ENCODE results near the gene GPM6B.

Gene GPM6B, protein sequence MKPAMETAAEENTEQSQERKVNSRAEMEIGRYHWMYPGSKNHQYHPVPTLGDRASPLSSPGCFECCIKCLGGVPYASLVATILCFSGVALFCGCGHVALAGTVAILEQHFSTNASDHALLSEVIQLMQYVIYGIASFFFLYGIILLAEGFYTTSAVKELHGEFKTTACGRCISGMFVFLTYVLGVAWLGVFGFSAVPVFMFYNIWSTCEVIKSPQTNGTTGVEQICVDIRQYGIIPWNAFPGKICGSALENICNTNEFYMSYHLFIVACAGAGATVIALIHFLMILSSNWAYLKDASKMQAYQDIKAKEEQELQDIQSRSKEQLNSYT

DNA sequence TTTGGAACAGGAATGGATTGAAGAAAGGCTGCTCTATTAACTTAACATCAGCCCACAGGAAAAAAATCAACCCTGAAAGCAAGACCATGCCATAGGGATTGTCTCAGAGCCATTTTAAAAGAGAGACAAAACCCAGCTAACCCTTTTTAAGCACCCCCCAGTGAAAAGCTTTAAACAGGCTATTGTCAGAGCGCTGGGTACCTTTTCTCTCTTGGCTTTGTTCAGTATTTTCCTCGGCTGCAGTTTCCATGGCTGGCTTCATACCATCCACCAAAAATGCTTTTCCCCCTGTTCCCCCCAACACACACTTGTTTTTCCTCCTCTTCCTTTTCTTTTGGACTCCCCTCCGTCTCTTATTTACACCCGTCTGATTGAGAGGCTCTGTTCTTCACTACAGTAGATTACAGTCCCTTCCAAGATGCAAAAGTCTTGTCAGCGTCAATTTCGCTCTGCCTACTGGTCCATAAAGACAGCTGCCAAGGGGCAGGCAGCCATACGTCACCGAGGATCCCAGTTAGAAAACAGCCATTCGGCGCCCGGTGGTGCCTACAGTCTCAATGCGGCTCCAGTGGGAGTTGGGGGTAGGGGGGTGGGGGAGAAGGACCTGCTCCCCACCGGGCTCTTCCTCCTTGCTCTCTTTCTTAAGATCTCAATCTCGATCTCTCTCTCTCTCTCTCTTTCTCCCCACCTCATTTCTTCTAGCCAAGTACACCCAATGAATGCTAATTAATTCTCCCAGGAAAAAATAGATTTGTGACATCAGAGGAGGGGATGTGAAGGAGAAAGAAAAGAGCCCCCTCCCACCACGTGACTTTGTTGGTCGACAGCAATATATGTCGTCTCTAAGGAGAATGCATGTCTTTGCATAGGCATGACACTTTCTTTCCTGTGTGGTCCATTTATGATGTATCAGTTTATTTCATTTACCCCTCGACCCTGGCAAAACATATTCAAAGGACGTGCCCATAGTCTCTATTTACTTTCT lies at the start of gene GPM6B:
Gene GPM6B, minus strand, starts transcription at position 451 of the 985 bp plus-strand sequence. Its CDS starts 189 bp downstream, at position 262.
- Histone ChIP-seq H3K4me1 (ENCODE audit: control insufficient read depth, insufficient read depth, low read length) (no peaks in the 10 kb centered on the region), H3K27me3 (ENCODE audit: control insufficient read depth in 1 of 2, insufficient read depth in 2 of 2, low read length in 2 of 2) (peaks cover 0 to 10% of the 10 kb centered on the region in 2 donors), H3K9me3 (ENCODE audit: control insufficient read depth in 2 of 2, low read length in 2 of 2) (no peaks in the 10 kb centered on the region), H3K27ac (ENCODE audit: low read length) (no peak within 1 kb of the TSS), H3K4me3 (ENCODE audit: low read length in 2 of 2) (no peak within 1 kb of the TSS), H3K36me3 (ENCODE audit: control insufficient read depth in 2 of 2, insufficient read depth in 2 of 2, low read length in 2 of 2) (no peaks in the 10 kb centered on the region), H3K9ac (ENCODE audit: low read length in 2 of 2) (no peak within 1 kb of the TSS)

DNA sequence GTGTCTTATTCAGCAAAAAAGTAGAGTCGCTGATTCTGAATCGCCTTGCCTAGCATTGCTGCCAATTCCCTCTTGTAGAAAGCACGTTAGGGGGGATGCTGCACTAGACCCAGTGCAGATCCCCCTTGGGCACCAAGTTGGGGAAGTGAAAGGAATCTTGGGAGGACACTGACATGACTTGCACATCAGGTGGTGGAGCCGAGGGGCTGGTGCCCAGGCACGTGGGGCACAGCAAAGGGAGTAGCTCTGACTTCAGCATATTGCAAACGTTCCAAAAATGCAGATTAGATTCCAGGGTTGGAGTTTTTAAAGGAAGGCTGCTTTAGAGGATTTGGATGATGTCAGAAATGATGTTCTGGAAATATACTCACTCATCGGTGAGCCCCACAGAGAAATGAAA lies 47.4 kb upstream of the GPM6B start:
- Histone ChIP-seq H3K9ac (ENCODE audit: low read length in 2 of 2) (no peak overlapping the region), H3K4me3 (ENCODE audit: low read length in 2 of 2) (no peak overlapping the region), H3K36me3 (ENCODE audit: control insufficient read depth in 2 of 2, insufficient read depth in 2 of 2, low read length in 2 of 2) (no peaks in the 10 kb centered on the region), H3K9me3 (ENCODE audit: control insufficient read depth in 2 of 2, low read length in 2 of 2) (no peaks in the 10 kb centered on the region), H3K27ac (ENCODE audit: low read length) (no peak overlapping the region), H3K27me3 (ENCODE audit: control insufficient read depth in 1 of 2, insufficient read depth in 2 of 2, low read length in 2 of 2) (peaks cover 0 to 10% of the 10 kb centered on the region in 2 donors), H3K4me1 (ENCODE audit: control insufficient read depth, insufficient read depth, low read length) (no peaks in the 10 kb centered on the region)

DNA sequence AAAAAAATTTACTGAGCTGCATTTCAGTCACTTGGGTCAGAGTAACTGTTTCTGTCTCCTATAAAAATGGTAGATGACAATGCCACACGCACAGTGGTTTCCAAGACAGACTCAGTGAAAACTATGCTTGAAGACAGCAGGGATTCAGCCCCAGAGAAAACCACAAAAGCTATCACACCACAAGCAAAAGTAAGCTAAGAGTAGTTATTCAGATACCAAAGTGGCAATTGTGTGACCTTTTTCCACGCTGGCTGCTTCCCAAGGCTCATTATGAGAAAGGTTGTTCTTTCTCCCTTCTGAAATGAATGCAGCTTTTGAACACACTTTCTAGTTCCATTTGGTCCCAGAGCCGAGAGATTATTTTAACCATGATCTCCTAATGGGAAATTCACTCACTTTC lies 46.4 kb upstream of the GPM6B start:
- Histone ChIP-seq H3K27me3 (ENCODE audit: control insufficient read depth in 1 of 2, insufficient read depth in 2 of 2, low read length in 2 of 2) (peaks cover 0 to 10% of the 10 kb centered on the region in 2 donors), H3K9me3 (ENCODE audit: control insufficient read depth in 2 of 2, low read length in 2 of 2) (no peaks in the 10 kb centered on the region), H3K4me3 (ENCODE audit: low read length in 2 of 2) (no peak overlapping the region), H3K36me3 (ENCODE audit: control insufficient read depth in 2 of 2, insufficient read depth in 2 of 2, low read length in 2 of 2) (no peaks in the 10 kb centered on the region), H3K27ac (ENCODE audit: low read length) (no peak overlapping the region), H3K9ac (ENCODE audit: low read length in 2 of 2) (no peak overlapping the region), H3K4me1 (ENCODE audit: control insufficient read depth, insufficient read depth, low read length) (no peaks in the 10 kb centered on the region)

DNA sequence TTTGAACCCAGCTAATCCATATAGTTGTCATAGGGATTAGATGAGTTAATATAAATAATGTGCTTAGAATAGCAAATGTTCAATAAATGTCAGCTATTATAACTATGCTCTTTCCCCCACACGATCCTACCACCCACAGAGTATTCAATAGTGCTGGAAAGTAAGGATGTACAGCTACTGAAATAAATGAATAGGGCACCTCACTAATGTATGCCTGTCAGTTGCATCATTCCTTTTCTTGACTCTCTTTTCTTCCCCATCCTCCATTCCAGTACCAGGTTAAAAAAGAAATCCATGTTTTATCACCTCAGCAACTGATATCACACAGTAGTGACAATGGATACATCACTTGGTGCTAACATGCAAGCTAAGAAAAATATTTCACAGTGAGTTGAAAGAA lies 42.8 kb upstream of the GPM6B start:
- Histone ChIP-seq H3K4me3 (ENCODE audit: low read length in 2 of 2) (no peak overlapping the region), H3K9me3 (ENCODE audit: control insufficient read depth in 2 of 2, low read length in 2 of 2) (no peaks in the 10 kb centered on the region), H3K27ac (ENCODE audit: low read length) (no peak overlapping the region), H3K27me3 (ENCODE audit: control insufficient read depth in 1 of 2, insufficient read depth in 2 of 2, low read length in 2 of 2) (peaks cover 0 to 6% of the 10 kb centered on the region in 2 donors), H3K4me1 (ENCODE audit: control insufficient read depth, insufficient read depth, low read length) (no peaks in the 10 kb centered on the region), H3K36me3 (ENCODE audit: control insufficient read depth in 2 of 2, insufficient read depth in 2 of 2, low read length in 2 of 2) (no peaks in the 10 kb centered on the region), H3K9ac (ENCODE audit: low read length in 2 of 2) (no peak overlapping the region)

DNA sequence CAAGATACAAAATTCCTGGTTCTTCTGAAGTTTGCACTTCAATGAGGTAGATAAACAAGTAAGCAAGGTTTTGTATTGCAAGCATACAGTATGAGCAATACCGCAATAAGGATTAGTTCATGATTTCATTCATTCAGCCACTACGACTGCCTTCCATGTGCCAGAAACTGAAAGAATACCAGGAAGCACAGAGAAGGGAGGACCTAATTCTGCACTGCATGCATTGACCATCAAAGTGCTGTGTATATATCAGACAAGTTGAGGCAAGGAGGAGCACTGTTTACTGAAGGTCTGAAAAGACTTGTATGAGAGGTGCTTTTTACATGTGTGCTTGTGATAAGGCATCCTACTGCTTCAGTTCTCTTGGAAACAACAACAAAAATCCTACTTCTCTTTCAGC lies 40.9 kb upstream of the GPM6B start:
- no peak overlapping the region for H3K4me3 ChIP-seq (ENCODE audit: low read length in 2 of 2)
- no peak overlapping the region for H3K9ac ChIP-seq (ENCODE audit: low read length in 2 of 2)
- no peak overlapping the region for H3K27ac ChIP-seq (ENCODE audit: low read length)
- H3K27me3 ChIP-seq (ENCODE audit: control insufficient read depth in 1 of 2, insufficient read depth in 2 of 2, low read length in 2 of 2), result peaks cover 0 to 5% of the 10 kb centered on the region in 2 donors
- no peaks in the 10 kb centered on the region for H3K9me3 ChIP-seq (ENCODE audit: control insufficient read depth in 2 of 2, low read length in 2 of 2)
- H3K36me3 ChIP-seq (ENCODE audit: control insufficient read depth in 2 of 2, insufficient read depth in 2 of 2, low read length in 2 of 2), result no peaks in the 10 kb centered on the region
- H3K4me1 ChIP-seq (ENCODE audit: control insufficient read depth, insufficient read depth, low read length), result no peaks in the 10 kb centered on the region

DNA sequence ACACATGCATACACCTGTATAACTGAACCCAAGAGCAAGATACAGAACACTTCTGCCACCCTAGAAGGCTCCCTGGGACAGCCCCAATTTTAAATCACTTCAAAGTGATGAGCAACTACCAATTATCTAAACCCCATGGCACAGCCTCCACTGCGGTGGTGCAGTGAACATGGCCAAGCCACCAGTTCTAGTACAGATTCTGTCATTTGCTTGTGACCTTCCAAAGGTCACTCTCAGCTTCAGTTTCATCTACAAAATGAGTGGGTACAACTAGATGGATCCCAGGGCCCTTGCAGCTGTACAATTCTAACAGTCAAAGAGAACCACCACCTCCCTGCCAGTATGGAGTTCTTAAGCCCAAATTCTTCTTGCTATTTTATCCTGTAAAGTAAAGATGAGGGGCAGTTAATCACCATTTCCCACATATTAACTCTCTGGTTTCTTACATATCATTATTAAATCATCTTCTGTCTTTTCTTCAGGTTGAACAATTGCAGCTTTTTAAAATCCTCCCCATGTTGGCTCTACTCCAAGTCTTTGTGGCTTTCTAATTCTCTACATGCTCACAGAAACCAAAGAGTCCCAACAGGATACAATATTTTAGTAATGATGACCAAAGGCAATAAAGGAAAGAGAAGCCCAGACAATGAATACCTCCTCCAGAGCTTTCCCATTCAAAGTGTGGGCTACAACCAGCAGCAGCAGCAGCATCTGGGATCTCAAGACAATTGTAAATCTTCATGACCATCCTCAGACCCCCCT lies 39.0 kb upstream of the GPM6B start:
- Histone ChIP-seq H3K27ac (ENCODE audit: low read length) (no peak overlapping the region), H3K4me1 (ENCODE audit: control insufficient read depth, insufficient read depth, low read length) (no peaks in the 10 kb centered on the region), H3K9ac (ENCODE audit: low read length in 2 of 2) (no peak overlapping the region), H3K36me3 (ENCODE audit: control insufficient read depth in 2 of 2, insufficient read depth in 2 of 2, low read length in 2 of 2) (no peaks in the 10 kb centered on the region), H3K27me3 (ENCODE audit: control insufficient read depth in 1 of 2, insufficient read depth in 2 of 2, low read length in 2 of 2) (peaks cover 0 to 5% of the 10 kb centered on the region in 2 donors), H3K9me3 (ENCODE audit: control insufficient read depth in 2 of 2, low read length in 2 of 2) (no peaks in the 10 kb centered on the region), H3K4me3 (ENCODE audit: low read length in 2 of 2) (no peak overlapping the region)

DNA sequence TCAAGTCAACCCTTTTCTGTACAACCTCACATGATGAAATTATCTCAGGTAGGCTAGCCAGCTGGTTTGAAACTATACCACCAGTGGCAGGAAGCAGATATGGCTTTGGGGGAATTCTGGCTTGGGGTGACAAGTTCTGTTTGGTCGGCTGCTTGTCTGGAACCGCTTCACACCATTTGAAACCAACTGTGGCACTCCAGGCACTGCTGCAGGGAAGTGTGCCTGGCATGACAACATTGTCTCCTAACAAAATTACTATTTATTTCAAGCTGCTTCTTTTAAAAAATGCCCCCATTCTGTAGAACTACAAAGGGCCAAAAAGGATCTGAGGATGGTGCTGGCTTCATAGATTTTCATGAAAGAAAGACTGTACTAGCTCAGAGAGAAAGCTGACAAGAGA lies 37.1 kb upstream of the GPM6B start:
- Histone ChIP-seq H3K4me1 (ENCODE audit: control insufficient read depth, insufficient read depth, low read length) (no peaks in the 10 kb centered on the region), H3K9me3 (ENCODE audit: control insufficient read depth in 2 of 2, low read length in 2 of 2) (no peaks in the 10 kb centered on the region), H3K27ac (ENCODE audit: low read length) (no peak overlapping the region), H3K27me3 (ENCODE audit: control insufficient read depth in 1 of 2, insufficient read depth in 2 of 2, low read length in 2 of 2) (peaks cover 0 to 7% of the 10 kb centered on the region in 2 donors), H3K9ac (ENCODE audit: low read length in 2 of 2) (no peak overlapping the region), H3K36me3 (ENCODE audit: control insufficient read depth in 2 of 2, insufficient read depth in 2 of 2, low read length in 2 of 2) (no peaks in the 10 kb centered on the region), H3K4me3 (ENCODE audit: low read length in 2 of 2) (no peak overlapping the region)

DNA sequence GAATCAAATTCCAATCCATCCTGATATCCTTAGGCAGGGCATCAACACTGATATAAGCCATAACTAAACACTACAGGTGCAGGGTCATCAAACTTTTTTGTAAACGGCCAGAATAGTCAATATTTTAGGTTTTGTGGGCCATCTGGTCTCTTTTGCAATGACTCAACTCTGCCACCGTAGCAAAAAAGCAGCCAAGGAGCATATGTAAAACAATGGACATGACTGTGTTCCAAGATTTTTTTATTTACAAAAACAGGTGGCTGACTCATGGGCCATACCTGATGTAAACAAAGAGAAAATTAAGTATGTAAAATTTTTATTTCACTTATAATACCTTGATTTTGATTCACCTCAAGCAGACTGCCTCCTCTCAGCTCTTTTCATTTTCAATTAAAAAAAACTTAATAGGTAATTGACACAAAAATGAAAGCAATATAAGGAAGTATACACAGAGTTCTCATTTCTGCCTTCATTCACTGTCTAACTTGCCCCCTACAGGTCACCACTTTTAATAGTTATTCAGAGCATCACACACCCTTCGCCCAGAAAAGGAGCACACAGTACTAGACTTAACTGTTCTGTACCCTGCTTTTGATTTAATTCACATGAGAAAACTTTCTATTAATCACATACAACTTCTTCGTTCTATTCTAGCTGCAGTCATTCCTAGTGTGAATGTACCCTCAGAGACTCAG lies 35.3 kb upstream of the GPM6B start:
- Histone ChIP-seq H3K9me3 (ENCODE audit: control insufficient read depth in 2 of 2, low read length in 2 of 2) (no peaks in the 10 kb centered on the region), H3K27ac (ENCODE audit: low read length) (no peak overlapping the region), H3K9ac (ENCODE audit: low read length in 2 of 2) (no peak overlapping the region), H3K4me1 (ENCODE audit: control insufficient read depth, insufficient read depth, low read length) (no peaks in the 10 kb centered on the region), H3K36me3 (ENCODE audit: control insufficient read depth in 2 of 2, insufficient read depth in 2 of 2, low read length in 2 of 2) (no peaks in the 10 kb centered on the region), H3K4me3 (ENCODE audit: low read length in 2 of 2) (no peak overlapping the region), H3K27me3 (ENCODE audit: control insufficient read depth in 1 of 2, insufficient read depth in 2 of 2, low read length in 2 of 2) (peaks cover 0 to 13% of the 10 kb centered on the region in 2 donors)

DNA sequence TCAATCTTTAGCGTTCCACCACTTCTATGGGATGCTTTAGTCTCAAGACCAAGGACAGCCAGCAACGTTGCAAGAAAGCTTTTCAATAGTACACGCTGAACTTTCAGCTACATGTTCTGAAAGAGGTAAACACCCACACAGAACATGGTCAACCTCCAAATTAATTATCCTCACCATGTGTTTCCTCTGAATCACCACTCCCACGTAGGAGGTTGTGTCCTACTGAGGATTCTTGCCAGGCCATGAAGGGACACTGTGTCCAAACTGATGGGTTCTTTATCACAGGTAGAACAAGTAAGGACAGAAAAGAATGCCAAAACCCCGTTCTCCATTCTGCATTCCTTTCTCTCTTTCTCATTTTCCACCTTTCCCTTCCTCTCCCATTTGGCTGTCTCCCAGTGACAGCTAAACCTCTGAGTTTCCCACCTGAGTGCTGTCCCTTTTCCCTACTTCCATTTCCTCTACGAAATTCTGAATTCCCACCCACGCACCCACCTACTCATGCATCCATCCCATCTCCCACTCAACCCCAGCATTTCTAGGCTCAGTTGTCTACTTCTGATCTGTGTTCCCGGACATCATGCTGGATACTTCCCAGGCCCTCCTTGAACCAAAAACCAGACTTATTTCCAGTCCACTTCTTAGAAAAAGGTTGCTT lies 29.0 kb upstream of the GPM6B start:
- Histone ChIP-seq H3K27ac (ENCODE audit: low read length) (no peak overlapping the region), H3K9ac (ENCODE audit: low read length in 2 of 2) (no peak overlapping the region), H3K9me3 (ENCODE audit: control insufficient read depth in 2 of 2, low read length in 2 of 2) (no peaks in the 10 kb centered on the region), H3K4me3 (ENCODE audit: low read length in 2 of 2) (no peak overlapping the region), H3K27me3 (ENCODE audit: control insufficient read depth in 1 of 2, insufficient read depth in 2 of 2, low read length in 2 of 2) (peaks cover 0 to 10% of the 10 kb centered on the region in 2 donors), H3K4me1 (ENCODE audit: control insufficient read depth, insufficient read depth, low read length) (no peaks in the 10 kb centered on the region), H3K36me3 (ENCODE audit: control insufficient read depth in 2 of 2, insufficient read depth in 2 of 2, low read length in 2 of 2) (no peaks in the 10 kb centered on the region)

Data from stomach smooth muscle (tissue), 2 donors.